ENCODE measurements around the gene MYRIP. TPM values are rescaled to one million over a fixed set of nuclear protein-coding genes. Genes with fewer than 3 reads are reported as not detected.

MYRIP gene
- total and polyA plus RNA-seq, 4 donors = 0.98 to 11.7 (median 6.8) TPM

DNA sequence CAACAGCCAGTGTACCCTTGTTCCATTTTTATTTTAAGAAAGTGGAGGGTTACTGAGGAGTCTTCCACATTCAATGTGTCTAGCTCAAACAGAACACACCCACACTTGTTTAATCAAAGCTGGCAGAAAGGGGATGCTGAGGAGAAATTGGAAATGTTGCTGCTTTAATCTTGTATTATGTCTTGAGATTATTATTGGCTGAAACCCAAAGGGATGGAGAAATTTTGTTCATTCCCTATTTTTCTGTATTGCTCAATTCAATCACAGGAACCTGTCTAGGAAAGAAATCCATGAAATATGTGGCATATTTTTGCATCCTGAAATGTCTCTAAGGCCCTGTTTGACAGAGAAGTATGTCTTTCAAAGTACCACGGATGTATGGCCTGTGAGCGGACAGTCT lies 238.0 kb downstream of the MYRIP start:
- 98% methylated on average over 2 of the region's 2 CpGs for WGBS

GRCh38 chr3:40053663-40054062 lies 244.3 kb downstream of the MYRIP start:
- Histone ChIP-seq H3K9ac (ENCODE audit: low read depth in 1 of 2, low read length in 2 of 2) (no peak overlapping the region), H3K4me3 (ENCODE audit: low read depth in 1 of 3, low read length in 3 of 3) (no peak overlapping the region), H3K9me3 (ENCODE audit: control insufficient read depth in 4 of 4, low read length in 3 of 4) (peaks cover 0 to 4% (median under 1%) of the 10 kb centered on the region in 4 donors), H3K27me3 (ENCODE audit: control insufficient read depth in 4 of 4, insufficient read depth in 4 of 4, low read length in 3 of 4) (no peaks in the 10 kb centered on the region), H3K27ac (ENCODE audit: low read depth in 1 of 2, low read length in 2 of 2) (no peak overlapping the region), H3K4me1 (ENCODE audit: control insufficient read depth in 4 of 4, insufficient read depth in 4 of 4, low read length in 3 of 4) (no peaks in the 10 kb centered on the region), H3K36me3 (ENCODE audit: control insufficient read depth in 4 of 4, insufficient read depth in 3 of 4, low read depth in 1 of 4, low read length in 3 of 4) (peaks cover 0 to 4% (median 0%) of the 10 kb centered on the region in 4 donors)
- DNase-seq (ENCODE audit: low spot score) = no peak
- 98% methylated on average over 1 of the region's 1 CpG for WGBS
- TF ChIP-seq GABPA (IDR thresholded peaks at IDR 0.05 in 1 of 2, conservative IDR thresholded peaks at IDR 0.05 in 1 of 2) = no peak
- TF ChIP-seq TAF1 (conservative IDR thresholded peaks at IDR 0.05) = no peak
- TF ChIP-seq ATF3 (IDR thresholded peaks at IDR 0.05) = no peak
- TF ChIP-seq, protein P1, sequence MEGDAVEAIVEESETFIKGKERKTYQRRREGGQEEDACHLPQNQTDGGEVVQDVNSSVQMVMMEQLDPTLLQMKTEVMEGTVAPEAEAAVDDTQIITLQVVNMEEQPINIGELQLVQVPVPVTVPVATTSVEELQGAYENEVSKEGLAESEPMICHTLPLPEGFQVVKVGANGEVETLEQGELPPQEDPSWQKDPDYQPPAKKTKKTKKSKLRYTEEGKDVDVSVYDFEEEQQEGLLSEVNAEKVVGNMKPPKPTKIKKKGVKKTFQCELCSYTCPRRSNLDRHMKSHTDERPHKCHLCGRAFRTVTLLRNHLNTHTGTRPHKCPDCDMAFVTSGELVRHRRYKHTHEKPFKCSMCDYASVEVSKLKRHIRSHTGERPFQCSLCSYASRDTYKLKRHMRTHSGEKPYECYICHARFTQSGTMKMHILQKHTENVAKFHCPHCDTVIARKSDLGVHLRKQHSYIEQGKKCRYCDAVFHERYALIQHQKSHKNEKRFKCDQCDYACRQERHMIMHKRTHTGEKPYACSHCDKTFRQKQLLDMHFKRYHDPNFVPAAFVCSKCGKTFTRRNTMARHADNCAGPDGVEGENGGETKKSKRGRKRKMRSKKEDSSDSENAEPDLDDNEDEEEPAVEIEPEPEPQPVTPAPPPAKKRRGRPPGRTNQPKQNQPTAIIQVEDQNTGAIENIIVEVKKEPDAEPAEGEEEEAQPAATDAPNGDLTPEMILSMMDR (IDR thresholded peaks at IDR 0.05; ENCODE audit: low read depth, low read length, missing input control) = no peak
- TF ChIP-seq, protein P2, sequence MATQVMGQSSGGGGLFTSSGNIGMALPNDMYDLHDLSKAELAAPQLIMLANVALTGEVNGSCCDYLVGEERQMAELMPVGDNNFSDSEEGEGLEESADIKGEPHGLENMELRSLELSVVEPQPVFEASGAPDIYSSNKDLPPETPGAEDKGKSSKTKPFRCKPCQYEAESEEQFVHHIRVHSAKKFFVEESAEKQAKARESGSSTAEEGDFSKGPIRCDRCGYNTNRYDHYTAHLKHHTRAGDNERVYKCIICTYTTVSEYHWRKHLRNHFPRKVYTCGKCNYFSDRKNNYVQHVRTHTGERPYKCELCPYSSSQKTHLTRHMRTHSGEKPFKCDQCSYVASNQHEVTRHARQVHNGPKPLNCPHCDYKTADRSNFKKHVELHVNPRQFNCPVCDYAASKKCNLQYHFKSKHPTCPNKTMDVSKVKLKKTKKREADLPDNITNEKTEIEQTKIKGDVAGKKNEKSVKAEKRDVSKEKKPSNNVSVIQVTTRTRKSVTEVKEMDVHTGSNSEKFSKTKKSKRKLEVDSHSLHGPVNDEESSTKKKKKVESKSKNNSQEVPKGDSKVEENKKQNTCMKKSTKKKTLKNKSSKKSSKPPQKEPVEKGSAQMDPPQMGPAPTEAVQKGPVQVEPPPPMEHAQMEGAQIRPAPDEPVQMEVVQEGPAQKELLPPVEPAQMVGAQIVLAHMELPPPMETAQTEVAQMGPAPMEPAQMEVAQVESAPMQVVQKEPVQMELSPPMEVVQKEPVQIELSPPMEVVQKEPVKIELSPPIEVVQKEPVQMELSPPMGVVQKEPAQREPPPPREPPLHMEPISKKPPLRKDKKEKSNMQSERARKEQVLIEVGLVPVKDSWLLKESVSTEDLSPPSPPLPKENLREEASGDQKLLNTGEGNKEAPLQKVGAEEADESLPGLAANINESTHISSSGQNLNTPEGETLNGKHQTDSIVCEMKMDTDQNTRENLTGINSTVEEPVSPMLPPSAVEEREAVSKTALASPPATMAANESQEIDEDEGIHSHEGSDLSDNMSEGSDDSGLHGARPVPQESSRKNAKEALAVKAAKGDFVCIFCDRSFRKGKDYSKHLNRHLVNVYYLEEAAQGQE (IDR thresholded peaks at IDR 0.05) = no peak
- no peak for TF ChIP-seq JUND (IDR thresholded peaks at IDR 0.05)
- TF ChIP-seq FOXA1 (IDR thresholded peaks at IDR 0.05) = no peak
- no peak for TF ChIP-seq SP1 (IDR thresholded peaks at IDR 0.05)
- no peak for TF ChIP-seq ZBTB33 (IDR thresholded peaks at IDR 0.05)
- no peak for TF ChIP-seq YY1 (IDR thresholded peaks at IDR 0.05)
- TF ChIP-seq RXRA (IDR thresholded peaks at IDR 0.05) = no peak
- TF ChIP-seq FOXA2 (IDR thresholded peaks at IDR 0.05) = no peak
- TF ChIP-seq RAD21 (IDR thresholded peaks at IDR 0.05) = no peak

More for the DNA sequence above, 238.0 kb downstream of the MYRIP start:
- no peak for DNase-seq (ENCODE audit: low spot score)
- H3K36me3 ChIP-seq (ENCODE audit: control insufficient read depth in 4 of 4, insufficient read depth in 3 of 4, low read depth in 1 of 4, low read length in 3 of 4) = peaks cover 0 to 20% (median 8%) of the 10 kb centered on the region in 4 donors
- no peak overlapping the region for H3K27ac ChIP-seq (ENCODE audit: low read depth in 1 of 2, low read length in 2 of 2)
- H3K27me3 ChIP-seq (ENCODE audit: control insufficient read depth in 4 of 4, insufficient read depth in 4 of 4, low read length in 3 of 4) = no peaks in the 10 kb centered on the region
- no peak overlapping the region for H3K4me3 ChIP-seq (ENCODE audit: low read depth in 1 of 3, low read length in 3 of 3)
- H3K9me3 ChIP-seq (ENCODE audit: control insufficient read depth in 4 of 4, low read length in 3 of 4) = peaks cover 0 to 4% (median under 1%) of the 10 kb centered on the region in 4 donors
- H3K9ac ChIP-seq (ENCODE audit: low read depth in 1 of 2, low read length in 2 of 2) = no peak overlapping the region
- H3K4me1 ChIP-seq (ENCODE audit: control insufficient read depth in 4 of 4, insufficient read depth in 4 of 4, low read length in 3 of 4) = no peaks in the 10 kb centered on the region
- TF ChIP-seq FOXA1 (IDR thresholded peaks at IDR 0.05) (no peak), YY1 (IDR thresholded peaks at IDR 0.05) (no peak), HNF4A (conservative IDR thresholded peaks at IDR 0.05) (no peak), RXRA (IDR thresholded peaks at IDR 0.05) (no peak), FOXA2 (IDR thresholded peaks at IDR 0.05) (no peak), TAF1 (conservative IDR thresholded peaks at IDR 0.05) (no peak)
- TF ChIP-seq, protein P2 (IDR thresholded peaks at IDR 0.05) = no peak
- TF ChIP-seq, protein P3, sequence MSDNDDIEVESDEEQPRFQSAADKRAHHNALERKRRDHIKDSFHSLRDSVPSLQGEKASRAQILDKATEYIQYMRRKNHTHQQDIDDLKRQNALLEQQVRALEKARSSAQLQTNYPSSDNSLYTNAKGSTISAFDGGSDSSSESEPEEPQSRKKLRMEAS (IDR thresholded peaks at IDR 0.05) = no peak

All from liver (tissue), 9 donors.